ENCODE measurements around the gene NXPH1.

GRCh38 chr7:8396294-8396693 lies 37.1 kb upstream of the NXPH1 start:
- no peak for TF ChIP-seq CTCF (IDR thresholded peaks at IDR 0.05; ENCODE audit: poor library complexity, severe bottlenecking)
- no peak for TF ChIP-seq REST (IDR thresholded peaks at IDR 0.05; ENCODE audit: borderline replicate concordance)
- TF ChIP-seq RAD21 (conservative IDR thresholded peaks at IDR 0.05), result no peak
- no peak for TF ChIP-seq EZH2 (IDR thresholded peaks at IDR 0.05; ENCODE audit: borderline replicate concordance, insufficient read depth, low read length, poor library complexity, severe bottlenecking)
- no peak for TF ChIP-seq POLR2AphosphoS5 (IDR thresholded peaks at IDR 0.05)
- TF ChIP-seq SMC3 (conservative IDR thresholded peaks at IDR 0.05; ENCODE audit: poor library complexity), result no peak
- no peak for TF ChIP-seq TAF1 (IDR thresholded peaks at IDR 0.05; ENCODE audit: low read depth)
- no peak for TF ChIP-seq EP300 (conservative IDR thresholded peaks at IDR 0.05; ENCODE audit: poor library complexity, severe bottlenecking)
- TF ChIP-seq MXI1 (conservative IDR thresholded peaks at IDR 0.05; ENCODE audit: poor library complexity, severe bottlenecking), result no peak

Measured in neural cell (in vitro differentiated cells).